ENCODE data around the gene TSPAN31.

Gene TSPAN31

GRCh38 chr12:57722716-57723629, 21.9 kb upstream of the TSPAN31 start:
- Histone ChIP-seq H3K4me3 (ENCODE audit: insufficient read depth, low read depth, low read length) (no peak overlapping the region), H3K9me3 (ENCODE audit: control insufficient read depth, low read length) (no peaks in the 10 kb centered on the region), H3K36me3 (ENCODE audit: control insufficient read depth, insufficient read depth, low read length) (peaks cover 12% of the 10 kb centered on the region), H3K27ac (ENCODE audit: insufficient read depth, low read depth, low read length, poor library complexity, severe bottlenecking) (no peak overlapping the region), H3K4me1 (ENCODE audit: control insufficient read depth, insufficient read depth, low read length) (no peaks in the 10 kb centered on the region), H3K27me3 (ENCODE audit: control insufficient read depth, insufficient read depth, low read length, poor library complexity, severe bottlenecking) (peaks cover 48% of the 10 kb centered on the region)
- 67 to 69% methylated on average over 11 of the region's 11 CpGs for WGBS, 2 experiments

- peaks cover 5% of the 10 kb centered on the region for H3K36me3 ChIP-seq (ENCODE audit: control insufficient read depth, insufficient read depth, low read length)
- 84 to 100% methylated on average over 1 of the region's 2 CpGs for WGBS, 2 experiments
- H3K27ac ChIP-seq (ENCODE audit: insufficient read depth, low read depth, low read length, poor library complexity, severe bottlenecking), result no peak overlapping the region
- H3K9me3 ChIP-seq (ENCODE audit: control insufficient read depth, low read length), result no peaks in the 10 kb centered on the region
- no peaks in the 10 kb centered on the region for H3K4me1 ChIP-seq (ENCODE audit: control insufficient read depth, insufficient read depth, low read length)
- H3K4me3 ChIP-seq (ENCODE audit: insufficient read depth, low read depth, low read length), result no peak overlapping the region
- H3K27me3 ChIP-seq (ENCODE audit: control insufficient read depth, insufficient read depth, low read length, poor library complexity, severe bottlenecking), result peaks cover 54% of the 10 kb centered on the region
These were observed 21.2 kb upstream of the TSPAN31 start for GRCh38 chr12:57723630-57723962.

GRCh38 chr12:57724003-57724935, 20.6 kb upstream of the TSPAN31 start:
- 83 to 87% methylated on average over 12 of the region's 12 CpGs for WGBS, 2 experiments
- H3K9me3 ChIP-seq (ENCODE audit: control insufficient read depth, low read length), result no peaks in the 10 kb centered on the region
- no peaks in the 10 kb centered on the region for H3K4me1 ChIP-seq (ENCODE audit: control insufficient read depth, insufficient read depth, low read length)
- no peak overlapping the region for H3K4me3 ChIP-seq (ENCODE audit: insufficient read depth, low read depth, low read length)
- H3K36me3 ChIP-seq (ENCODE audit: control insufficient read depth, insufficient read depth, low read length), result peaks cover 4% of the 10 kb centered on the region
- no peak overlapping the region for H3K27ac ChIP-seq (ENCODE audit: insufficient read depth, low read depth, low read length, poor library complexity, severe bottlenecking)
- peaks cover 61% of the 10 kb centered on the region for H3K27me3 ChIP-seq (ENCODE audit: control insufficient read depth, insufficient read depth, low read length, poor library complexity, severe bottlenecking)

GRCh38 chr12:57724936-57725740, 19.7 kb upstream of the TSPAN31 start:
- Histone ChIP-seq H3K27ac (ENCODE audit: insufficient read depth, low read depth, low read length, poor library complexity, severe bottlenecking) (no peak overlapping the region), H3K9me3 (ENCODE audit: control insufficient read depth, low read length) (no peaks in the 10 kb centered on the region), H3K4me3 (ENCODE audit: insufficient read depth, low read depth, low read length) (no peak overlapping the region), H3K4me1 (ENCODE audit: control insufficient read depth, insufficient read depth, low read length) (no peaks in the 10 kb centered on the region), H3K27me3 (ENCODE audit: control insufficient read depth, insufficient read depth, low read length, poor library complexity, severe bottlenecking) (peaks cover 70% of the 10 kb centered on the region), H3K36me3 (ENCODE audit: control insufficient read depth, insufficient read depth, low read length) (no peaks in the 10 kb centered on the region)
- 72 to 73% methylated on average over 7 to 10 of the region's 11 CpGs for WGBS, 2 experiments

GRCh38 chr12:57725851-57726150, 19.0 kb upstream of the TSPAN31 start:
- Histone ChIP-seq H3K36me3 (ENCODE audit: control insufficient read depth, insufficient read depth, low read length) (no peaks in the 10 kb centered on the region), H3K4me3 (ENCODE audit: insufficient read depth, low read depth, low read length) (peak overlapping the region; percentile 56), H3K27me3 (ENCODE audit: control insufficient read depth, insufficient read depth, low read length, poor library complexity, severe bottlenecking) (peaks cover 76% of the 10 kb centered on the region), H3K4me1 (ENCODE audit: control insufficient read depth, insufficient read depth, low read length) (no peaks in the 10 kb centered on the region), H3K9me3 (ENCODE audit: control insufficient read depth, low read length) (no peaks in the 10 kb centered on the region), H3K27ac (ENCODE audit: insufficient read depth, low read depth, low read length, poor library complexity, severe bottlenecking) (no peak overlapping the region)
- WGBS, 2 experiments, result 5% methylated on average over 9 to 10 of the region's 10 CpGs

- Histone ChIP-seq H3K9me3 (ENCODE audit: control insufficient read depth, low read length) (no peaks in the 10 kb centered on the region), H3K4me1 (ENCODE audit: control insufficient read depth, insufficient read depth, low read length) (no peaks in the 10 kb centered on the region), H3K36me3 (ENCODE audit: control insufficient read depth, insufficient read depth, low read length) (no peaks in the 10 kb centered on the region), H3K4me3 (ENCODE audit: insufficient read depth, low read depth, low read length) (peak overlapping the region; percentile 56), H3K27ac (ENCODE audit: insufficient read depth, low read depth, low read length, poor library complexity, severe bottlenecking) (no peak overlapping the region), H3K27me3 (ENCODE audit: control insufficient read depth, insufficient read depth, low read length, poor library complexity, severe bottlenecking) (peaks cover 81% of the 10 kb centered on the region)
- WGBS, 2 experiments, result 2 to 3% methylated on average over 79 of the region's 79 CpGs
These were observed 18.5 kb upstream of the TSPAN31 start for GRCh38 chr12:57726151-57726883.

GRCh38 chr12:57726884-57727757, 17.7 kb upstream of the TSPAN31 start:
- Histone ChIP-seq H3K36me3 (ENCODE audit: control insufficient read depth, insufficient read depth, low read length) (no peaks in the 10 kb centered on the region), H3K9me3 (ENCODE audit: control insufficient read depth, low read length) (no peaks in the 10 kb centered on the region), H3K27ac (ENCODE audit: insufficient read depth, low read depth, low read length, poor library complexity, severe bottlenecking) (no peak overlapping the region), H3K27me3 (ENCODE audit: control insufficient read depth, insufficient read depth, low read length, poor library complexity, severe bottlenecking) (peaks cover 89% of the 10 kb centered on the region), H3K4me3 (ENCODE audit: insufficient read depth, low read depth, low read length) (peak overlapping the region; percentile 56), H3K4me1 (ENCODE audit: control insufficient read depth, insufficient read depth, low read length) (no peaks in the 10 kb centered on the region)
- WGBS, 2 experiments, result 13% methylated on average over 76 of the region's 76 CpGs

- Histone ChIP-seq H3K27me3 (ENCODE audit: control insufficient read depth, insufficient read depth, low read length, poor library complexity, severe bottlenecking) (peaks cover 97% of the 10 kb centered on the region), H3K27ac (ENCODE audit: insufficient read depth, low read depth, low read length, poor library complexity, severe bottlenecking) (no peak overlapping the region), H3K36me3 (ENCODE audit: control insufficient read depth, insufficient read depth, low read length) (no peaks in the 10 kb centered on the region), H3K4me3 (ENCODE audit: insufficient read depth, low read depth, low read length) (no peak overlapping the region), H3K9me3 (ENCODE audit: control insufficient read depth, low read length) (no peaks in the 10 kb centered on the region), H3K4me1 (ENCODE audit: control insufficient read depth, insufficient read depth, low read length) (no peaks in the 10 kb centered on the region)
- WGBS, 2 experiments, result 36 to 39% methylated on average over 21 of the region's 21 CpGs
These were observed 17.0 kb upstream of the TSPAN31 start for GRCh38 chr12:57727758-57728395.
